AG10803 (cell line): Measurements from ENCODE around the gene PAX7.

Experiments used
- DNase-seq: peaks from one replicate; pipeline ENCODE4 v3.0.0; 2010; ENCODE audit warnings: low read depth
- H3K4me3 ChIP-seq: 2 replicates; pipeline ENCODE4 v1.5.1; 2011; ENCODE audit warnings: mild to moderate bottlenecking, low read length, control low read depth
- CTCF ChIP-seq: conservative IDR thresholded peaks from 2 replicates; pipeline ENCODE4 v1.5.1; 2011; ENCODE audit warnings: mild to moderate bottlenecking, low read length, control low read depth, inconsistent platforms

PAX7 gene

DNA sequence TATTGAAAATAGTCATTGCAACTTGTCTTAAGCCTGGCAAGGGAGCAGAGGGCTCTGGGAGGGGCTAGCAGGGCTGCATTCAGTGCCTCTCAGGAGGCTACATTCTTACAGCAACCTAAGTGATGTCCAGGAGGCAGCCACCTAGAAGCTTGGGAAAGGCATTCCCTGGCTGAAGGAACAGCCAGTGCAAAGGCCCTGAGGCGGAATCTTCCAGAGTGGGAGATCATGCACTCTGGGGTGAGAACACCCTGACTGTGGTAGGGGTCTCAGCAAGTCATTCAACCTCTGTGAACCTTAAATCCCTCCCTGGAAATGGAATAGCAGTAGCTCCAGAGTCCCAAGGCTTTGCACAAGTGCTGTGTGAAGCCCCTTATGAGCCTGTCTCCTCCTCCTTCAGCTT is 144.7 kb downstream of the PAX7 start:
- TF ChIP-seq CTCF = no peak
- no peak overlapping the region for H3K4me3 ChIP-seq
- DNase-seq = no peak

GRCh38 chr1:18776777-18777176 is 146.1 kb downstream of the PAX7 start:
- no peak for DNase-seq
- no peak overlapping the region for H3K4me3 ChIP-seq
- no peak for TF ChIP-seq CTCF

DNA sequence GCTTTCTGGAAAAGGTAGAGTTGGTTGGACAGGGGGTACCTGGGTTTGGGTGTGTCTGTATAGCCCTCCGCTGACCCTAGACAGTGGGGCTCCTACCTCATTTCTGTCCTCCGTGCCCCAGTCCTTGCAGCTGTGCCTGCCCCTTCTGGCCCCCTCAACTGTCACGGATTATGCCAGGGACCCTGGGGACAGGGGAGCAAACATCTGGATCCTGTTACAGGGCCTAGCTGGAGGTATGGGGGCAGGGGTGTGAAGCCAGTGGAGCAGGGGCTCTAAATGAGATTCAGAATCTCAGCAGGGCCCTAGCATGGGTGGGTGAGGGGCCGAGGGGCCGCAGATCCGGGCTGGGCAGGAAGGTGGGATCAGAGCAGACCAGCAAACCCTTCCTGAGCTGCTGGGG is 147.8 kb downstream of the PAX7 start:
- DNase-seq = no peak
- H3K4me3 ChIP-seq = no peak overlapping the region
- TF ChIP-seq CTCF = no peak

DNA sequence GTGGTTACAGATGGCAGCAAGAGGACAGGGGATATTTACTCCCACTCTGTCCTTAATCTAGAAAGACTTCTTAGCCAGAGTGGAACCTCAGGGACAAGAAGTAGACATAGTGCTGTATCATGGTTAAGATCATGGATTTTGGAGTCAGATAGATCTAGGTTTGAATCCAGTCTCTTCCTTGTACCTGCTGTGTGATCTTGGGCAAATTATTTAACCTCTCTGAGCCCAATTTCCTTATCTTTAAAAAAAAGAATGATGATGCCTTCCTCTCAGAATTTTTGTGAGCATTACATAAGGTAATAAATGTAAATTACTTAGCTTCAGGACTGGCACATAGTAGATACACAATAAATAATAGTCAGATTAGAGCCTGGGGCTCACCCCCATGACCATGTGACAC is 150.4 kb downstream of the PAX7 start:
- no peak for TF ChIP-seq CTCF
- DNase-seq = no peak
- H3K4me3 ChIP-seq = no peak overlapping the region

DNA sequence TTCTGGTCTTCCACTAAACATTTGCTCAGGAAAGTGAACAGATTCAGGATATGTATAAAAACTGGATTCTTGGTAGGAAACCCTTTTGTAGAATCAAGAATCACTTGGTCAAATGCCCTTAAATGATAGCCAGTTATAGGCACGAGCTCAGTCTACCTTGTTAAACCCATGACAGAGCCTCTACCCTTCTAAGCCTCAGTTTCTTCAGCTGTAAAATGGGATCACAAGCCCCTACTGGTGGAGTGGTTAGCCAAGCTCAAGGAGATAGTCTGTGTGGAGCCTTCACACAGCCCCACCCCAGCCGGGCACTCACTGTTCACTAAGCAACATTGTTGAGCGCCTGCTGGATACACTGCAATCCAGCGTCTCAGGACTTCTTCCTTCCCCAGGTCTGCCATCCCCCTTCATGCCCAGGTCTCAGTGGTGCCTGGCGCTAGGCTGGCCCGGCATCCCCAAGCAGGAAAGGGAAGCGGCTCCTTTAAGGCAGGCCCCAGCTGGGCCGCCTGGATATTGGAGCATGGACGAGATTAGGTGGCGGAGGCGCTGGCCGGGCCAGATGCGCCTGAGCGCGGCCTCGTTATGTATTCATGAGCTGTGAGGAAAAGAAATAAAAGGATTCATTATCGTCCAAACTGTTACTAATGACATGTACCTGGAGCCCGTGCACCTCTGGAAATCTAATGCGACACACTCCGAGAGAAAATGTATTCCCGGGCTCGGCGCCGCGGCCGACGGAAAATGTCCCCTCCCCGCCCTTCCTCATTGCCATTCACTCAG is 153.2 kb downstream of the PAX7 start:
- TF ChIP-seq CTCF = no peak
- H3K4me3 ChIP-seq = no peak overlapping the region
- no peak for DNase-seq

GRCh38 chr1:18784482-18784831 is 153.8 kb downstream of the PAX7 start:
- no peak for TF ChIP-seq CTCF
- no peak for DNase-seq
- H3K4me3 ChIP-seq = no peak overlapping the region

GRCh38 chr1:18786149-18786548 is 155.5 kb downstream of the PAX7 start:
- no peak for DNase-seq
- no peak for TF ChIP-seq CTCF
- H3K4me3 ChIP-seq = no peak overlapping the region
